ENCODE measurements around the gene PRUNE1.
A peak's percentile ranks its signal among the peaks of the same experiment; 100 is the strongest.

PRUNE1 gene

DNA sequence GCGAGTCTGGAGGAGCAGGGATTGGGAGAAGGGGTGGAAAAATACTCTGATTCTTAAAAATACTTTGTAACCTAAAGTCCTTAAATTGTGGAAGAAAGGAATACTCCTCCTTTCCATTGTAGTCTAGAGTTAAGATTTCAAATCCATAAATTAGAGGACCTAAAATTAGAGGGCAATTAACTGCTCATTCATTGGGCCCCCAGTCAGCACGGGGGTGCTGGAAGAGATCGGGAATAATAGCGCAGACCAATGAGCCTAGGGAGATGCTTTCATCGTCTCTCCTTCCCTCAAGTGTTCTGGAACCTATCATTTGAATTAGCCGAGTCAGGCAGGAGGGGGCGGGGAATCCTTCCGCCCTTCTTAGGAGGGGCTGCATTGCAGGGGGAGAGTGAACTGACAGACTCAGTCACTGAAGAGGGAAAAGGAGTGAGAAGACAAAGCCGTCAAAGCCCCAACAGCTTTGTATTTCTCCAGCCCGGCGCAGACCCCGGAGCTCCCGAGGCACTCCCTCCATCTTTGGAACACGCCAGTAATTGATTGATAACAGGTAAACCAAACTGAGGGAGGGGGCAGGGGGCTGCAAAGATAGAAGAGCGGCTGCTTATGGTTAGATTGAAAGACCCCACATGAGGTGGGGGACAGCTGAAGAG, 51.9 kb downstream of the PRUNE1 start, which contains the start of gene MLLT11:
Gene MLLT11, plus strand, starts transcription at position 391 of the 650 bp plus-strand sequence. CDS start 6,828 bp downstream, outside the sequence.
- Histone ChIP-seq H3K27me3 (ENCODE audit: control insufficient read depth, insufficient read depth, low read length) (no peaks in the 10 kb centered on the region), H3K36me3 (ENCODE audit: control insufficient read depth, insufficient read depth, low read length) (peaks cover 8% of the 10 kb centered on the region), H3K4me3 (ENCODE audit: low read depth, low read length) (peak within 1 kb of the TSS; percentile 95), H3K9ac (ENCODE audit: low read depth, low read length) (peak within 1 kb of the TSS; percentile 90), H3K4me1 (ENCODE audit: control insufficient read depth, insufficient read depth, low read length) (peaks cover 11% of the 10 kb centered on the region), H3K9me3 (ENCODE audit: control insufficient read depth, insufficient read depth, low read length) (no peaks in the 10 kb centered on the region)

DNA sequence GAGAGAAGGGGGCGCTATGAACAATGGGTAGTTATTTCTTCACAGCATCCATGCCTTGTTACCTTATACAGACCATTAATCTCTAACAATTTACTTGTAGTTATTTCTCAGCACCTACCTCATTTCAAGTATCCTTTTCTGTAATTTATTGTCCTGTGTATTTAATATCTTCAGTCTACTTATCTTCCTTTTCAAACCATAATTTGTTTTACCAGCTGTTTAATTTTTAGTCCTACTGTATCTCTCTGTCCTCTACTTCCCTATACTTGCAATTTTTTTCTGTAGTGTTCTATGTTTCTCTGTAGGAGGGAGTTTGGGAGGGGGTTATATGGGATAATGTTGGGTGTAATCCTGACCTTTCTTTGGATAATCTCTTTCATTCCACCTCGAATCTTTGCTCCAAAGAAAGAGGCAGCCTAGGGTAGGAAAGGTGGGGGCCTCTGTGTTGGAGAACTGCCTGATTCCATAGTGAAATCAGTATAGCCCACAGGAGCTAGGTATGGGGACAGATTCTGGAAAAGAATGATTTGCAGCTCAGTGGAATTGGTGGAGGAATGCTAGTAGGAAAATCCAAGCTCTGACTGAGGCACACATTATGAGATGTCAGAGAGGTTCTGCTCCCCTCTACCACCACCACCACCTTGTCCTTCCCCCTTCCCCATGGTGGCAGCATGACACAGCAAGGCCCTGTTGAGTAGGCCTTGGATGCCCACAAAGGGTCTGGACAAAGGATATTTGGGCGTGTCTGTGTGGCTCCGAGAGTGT, 52.6 kb downstream of the PRUNE1 start:
- peak overlapping the region; percentile 95 for H3K4me3 ChIP-seq (ENCODE audit: low read depth, low read length)
- H3K27me3 ChIP-seq (ENCODE audit: control insufficient read depth, insufficient read depth, low read length): no peaks in the 10 kb centered on the region
- peak overlapping the region; percentile 61 for H3K9ac ChIP-seq (ENCODE audit: low read depth, low read length)
- H3K4me1 ChIP-seq (ENCODE audit: control insufficient read depth, insufficient read depth, low read length): peaks cover 11% of the 10 kb centered on the region
- H3K36me3 ChIP-seq (ENCODE audit: control insufficient read depth, insufficient read depth, low read length): peaks cover 1% of the 10 kb centered on the region
- no peaks in the 10 kb centered on the region for H3K9me3 ChIP-seq (ENCODE audit: control insufficient read depth, insufficient read depth, low read length)

GRCh38 chr1:151061704-151062103, 53.5 kb downstream of the PRUNE1 start:
- no peak overlapping the region for H3K9ac ChIP-seq (ENCODE audit: low read depth, low read length)
- H3K4me3 ChIP-seq (ENCODE audit: low read depth, low read length): peak overlapping the region; percentile 95

GRCh38 chr1:151062741-151063371, 54.6 kb downstream of the PRUNE1 start:
- Histone ChIP-seq H3K36me3 (ENCODE audit: control insufficient read depth, insufficient read depth, low read length) (no peaks in the 10 kb centered on the region), H3K4me3 (ENCODE audit: low read depth, low read length) (no peak overlapping the region), H3K4me1 (ENCODE audit: control insufficient read depth, insufficient read depth, low read length) (peaks cover 10% of the 10 kb centered on the region), H3K9ac (ENCODE audit: low read depth, low read length) (no peak overlapping the region), H3K27me3 (ENCODE audit: control insufficient read depth, insufficient read depth, low read length) (no peaks in the 10 kb centered on the region), H3K9me3 (ENCODE audit: control insufficient read depth, insufficient read depth, low read length) (no peaks in the 10 kb centered on the region)

More at GRCh38 chr1:151061704-151062103, 53.5 kb downstream of the PRUNE1 start:
- Histone ChIP-seq H3K9me3 (ENCODE audit: control insufficient read depth, insufficient read depth, low read length) (no peaks in the 10 kb centered on the region), H3K4me1 (ENCODE audit: control insufficient read depth, insufficient read depth, low read length) (peaks cover 11% of the 10 kb centered on the region), H3K36me3 (ENCODE audit: control insufficient read depth, insufficient read depth, low read length) (no peaks in the 10 kb centered on the region), H3K27me3 (ENCODE audit: control insufficient read depth, insufficient read depth, low read length) (no peaks in the 10 kb centered on the region)

GRCh38 chr1:151065089-151065645, 56.9 kb downstream of the PRUNE1 start:
- Histone ChIP-seq H3K9ac (ENCODE audit: low read depth, low read length) (no peak overlapping the region), H3K4me3 (ENCODE audit: low read depth, low read length) (no peak overlapping the region), H3K36me3 (ENCODE audit: control insufficient read depth, insufficient read depth, low read length) (no peaks in the 10 kb centered on the region), H3K27me3 (ENCODE audit: control insufficient read depth, insufficient read depth, low read length) (no peaks in the 10 kb centered on the region), H3K4me1 (ENCODE audit: control insufficient read depth, insufficient read depth, low read length) (peaks cover 7% of the 10 kb centered on the region), H3K9me3 (ENCODE audit: control insufficient read depth, insufficient read depth, low read length) (no peaks in the 10 kb centered on the region)

- Histone ChIP-seq H3K9ac (ENCODE audit: low read depth, low read length) (no peak overlapping the region), H3K4me1 (ENCODE audit: control insufficient read depth, insufficient read depth, low read length) (peaks cover 3% of the 10 kb centered on the region), H3K36me3 (ENCODE audit: control insufficient read depth, insufficient read depth, low read length) (no peaks in the 10 kb centered on the region), H3K27me3 (ENCODE audit: control insufficient read depth, insufficient read depth, low read length) (no peaks in the 10 kb centered on the region), H3K4me3 (ENCODE audit: low read depth, low read length) (no peak overlapping the region), H3K9me3 (ENCODE audit: control insufficient read depth, insufficient read depth, low read length) (no peaks in the 10 kb centered on the region)
Observed at GRCh38 chr1:151067185-151067584, 58.9 kb downstream of the PRUNE1 start.

DNA sequence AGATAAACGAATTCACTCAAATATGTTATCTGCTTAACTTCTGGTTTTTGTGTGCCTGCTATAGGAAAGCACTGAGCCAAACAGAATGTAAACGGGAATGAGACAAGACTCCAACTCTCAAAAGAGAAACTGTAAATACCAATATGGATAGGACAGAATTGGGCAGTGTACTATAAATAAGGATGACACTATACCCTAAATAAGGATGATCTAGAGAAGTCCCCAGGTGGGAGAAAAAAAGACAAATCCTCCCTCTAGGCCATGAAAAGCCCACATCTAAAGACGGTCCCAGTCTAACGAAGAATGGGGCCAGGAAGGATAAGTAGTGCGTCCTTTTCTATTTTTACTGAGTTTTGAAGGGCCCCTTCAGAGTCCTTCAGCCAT, 60.8 kb downstream of the PRUNE1 start:
- Histone ChIP-seq H3K27me3 (ENCODE audit: control insufficient read depth, insufficient read depth, low read length) (no peaks in the 10 kb centered on the region), H3K9ac (ENCODE audit: low read depth, low read length) (no peak overlapping the region), H3K4me1 (ENCODE audit: control insufficient read depth, insufficient read depth, low read length) (peaks cover 3% of the 10 kb centered on the region), H3K9me3 (ENCODE audit: control insufficient read depth, insufficient read depth, low read length) (no peaks in the 10 kb centered on the region), H3K36me3 (ENCODE audit: control insufficient read depth, insufficient read depth, low read length) (no peaks in the 10 kb centered on the region), H3K4me3 (ENCODE audit: low read depth, low read length) (no peak overlapping the region)

DNA sequence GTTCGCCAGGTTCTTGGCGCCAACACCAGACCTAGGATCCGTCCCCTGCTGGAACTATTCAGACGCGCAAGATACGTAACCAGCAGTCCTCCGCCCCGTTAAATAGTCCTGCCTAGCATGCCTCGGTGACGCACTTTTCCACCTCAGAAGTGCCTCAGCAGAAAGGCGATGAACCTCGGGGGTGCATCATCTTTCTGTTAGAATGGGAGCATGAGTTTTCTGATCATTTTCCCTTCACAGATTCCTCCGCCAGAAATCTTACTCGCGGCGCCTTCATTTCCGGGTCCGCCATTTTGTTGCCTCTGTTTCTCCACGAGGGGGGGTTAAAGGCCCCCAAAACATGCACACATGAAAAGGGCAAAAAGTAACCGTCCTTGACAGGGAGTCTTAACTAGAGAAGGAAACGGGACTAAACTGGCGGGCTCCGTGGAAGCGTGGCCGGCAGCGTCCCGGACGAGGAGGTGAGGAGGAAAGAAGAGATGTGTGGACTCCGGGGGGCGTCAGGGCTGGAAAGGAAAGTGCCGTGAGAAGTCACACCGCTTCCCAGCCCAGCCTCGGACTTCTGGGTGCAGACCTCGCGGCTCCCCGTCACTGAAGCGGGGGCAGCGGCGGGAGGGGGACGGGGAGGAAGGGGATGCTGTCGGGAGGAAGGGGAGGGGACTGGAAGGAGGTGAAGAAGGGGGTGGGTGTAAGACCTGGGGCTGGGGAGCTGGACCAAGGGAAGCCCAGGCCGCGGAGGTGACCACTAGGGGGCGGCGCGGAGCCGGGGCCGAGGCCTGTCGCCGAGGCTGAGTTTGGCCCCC, 62.4 kb downstream of the PRUNE1 start, which contains the start of gene GABPB2:
Gene GABPB2, plus strand, starts transcription at position 288 of the 803 bp plus-strand sequence. CDS start 17,429 bp downstream, outside the sequence.
- Histone ChIP-seq H3K9me3 (ENCODE audit: control insufficient read depth, insufficient read depth, low read length) (no peaks in the 10 kb centered on the region), H3K36me3 (ENCODE audit: control insufficient read depth, insufficient read depth, low read length) (no peaks in the 10 kb centered on the region), H3K9ac (ENCODE audit: low read depth, low read length) (peak within 1 kb of the TSS; percentile 97), H3K4me3 (ENCODE audit: low read depth, low read length) (peak within 1 kb of the TSS; percentile 89), H3K4me1 (ENCODE audit: control insufficient read depth, insufficient read depth, low read length) (no peaks in the 10 kb centered on the region), H3K27me3 (ENCODE audit: control insufficient read depth, insufficient read depth, low read length) (no peaks in the 10 kb centered on the region)

- no peaks in the 10 kb centered on the region for H3K27me3 ChIP-seq (ENCODE audit: control insufficient read depth, insufficient read depth, low read length)
- H3K9ac ChIP-seq (ENCODE audit: low read depth, low read length): no peak overlapping the region
- H3K9me3 ChIP-seq (ENCODE audit: control insufficient read depth, insufficient read depth, low read length): no peaks in the 10 kb centered on the region
- H3K4me3 ChIP-seq (ENCODE audit: low read depth, low read length): no peak overlapping the region
- H3K4me1 ChIP-seq (ENCODE audit: control insufficient read depth, insufficient read depth, low read length): no peaks in the 10 kb centered on the region
- H3K36me3 ChIP-seq (ENCODE audit: control insufficient read depth, insufficient read depth, low read length): no peaks in the 10 kb centered on the region
Observed at GRCh38 chr1:151072224-151072623, 64.0 kb downstream of the PRUNE1 start.
